ENCODE measurements around the gene SOAT2.
"Not testable (repeated sequence)": the region's sequence is repeated elsewhere in the genome, so short reads cannot be mapped to it uniquely, and the experiment has no call there.

Gene SOAT2

GRCh38 chr12:53101931-53102781 lies 1.1 kb upstream of the SOAT2 start:
- no peak for DNase-seq (ENCODE audit: low read depth)
- TF ChIP-seq CTCF (IDR thresholded peaks at IDR 0.05; ENCODE audit: low read depth, low read length, missing control alignments): no peak
- no peak overlapping the region for H3K4me3 ChIP-seq (ENCODE audit: low read depth, low read length)

GRCh38 chr12:53103860-53104305 lies 597 bp downstream of the SOAT2 start:
- no peak overlapping the region for H3K4me3 ChIP-seq (ENCODE audit: low read depth, low read length)
- no peak for DNase-seq (ENCODE audit: low read depth)
- TF ChIP-seq CTCF (IDR thresholded peaks at IDR 0.05; ENCODE audit: low read depth, low read length, missing control alignments): no peak

GRCh38 chr12:53105256-53105655 lies 2.0 kb downstream of the SOAT2 start:
- TF ChIP-seq CTCF (IDR thresholded peaks at IDR 0.05; ENCODE audit: low read depth, low read length, missing control alignments): no peak
- H3K4me3 ChIP-seq (ENCODE audit: low read depth, low read length): no peak overlapping the region
- no peak for DNase-seq (ENCODE audit: low read depth)

- no peak for TF ChIP-seq CTCF (IDR thresholded peaks at IDR 0.05; ENCODE audit: low read depth, low read length, missing control alignments)
- no peak overlapping the region for H3K4me3 ChIP-seq (ENCODE audit: low read depth, low read length)
- no peak for DNase-seq (ENCODE audit: low read depth)
These were observed 2.6 kb downstream of the SOAT2 start for GRCh38 chr12:53105712-53106439.

GRCh38 chr12:53107122-53107521 lies 3.8 kb downstream of the SOAT2 start:
- no peak for TF ChIP-seq CTCF (IDR thresholded peaks at IDR 0.05; ENCODE audit: low read depth, low read length, missing control alignments)
- DNase-seq (ENCODE audit: low read depth): no peak
- no peak overlapping the region for H3K4me3 ChIP-seq (ENCODE audit: low read depth, low read length)

- not testable (repeated sequence) for DNase-seq (ENCODE audit: low read depth); H3K4me3 ChIP-seq (ENCODE audit: low read depth, low read length)
These were observed 9.1 kb downstream of the SOAT2 start for GRCh38 chr12:53112431-53112830.

- H3K4me3 ChIP-seq (ENCODE audit: low read depth, low read length): no peak overlapping the region
- no peak for TF ChIP-seq CTCF (IDR thresholded peaks at IDR 0.05; ENCODE audit: low read depth, low read length, missing control alignments)
- DNase-seq (ENCODE audit: low read depth): no peak
These were observed 9.9 kb downstream of the SOAT2 start for GRCh38 chr12:53113136-53113705.

All from GM12864 (cell line).